ENCODE data around the gene SDCCAG8.

Gene SDCCAG8

GRCh38 chr1:243266231-243266630 lies 10.4 kb downstream of the SDCCAG8 start:
- TF ChIP-seq CTCF (IDR thresholded peaks at IDR 0.05; ENCODE audit: low read depth, low read length) = no peak
- DNase-seq = no peak
- H3K36me3 ChIP-seq = no peaks in the 10 kb centered on the region; the same call in none of the 2 replicates
- H3K9me3 ChIP-seq = no peaks in the 10 kb centered on the region; the same call in 1 of the 2 replicates
- no peaks in the 10 kb centered on the region for H3K27me3 ChIP-seq
- no peak overlapping the region for H3K4me3 ChIP-seq (ENCODE audit: low read depth, low read length)
- H3K4me1 ChIP-seq = peaks cover 23% of the 10 kb centered on the region

GRCh38 chr1:243267471-243267880 lies 11.6 kb downstream of the SDCCAG8 start:
- no peaks in the 10 kb centered on the region for H3K27me3 ChIP-seq
- TF ChIP-seq CTCF (IDR thresholded peaks at IDR 0.05; ENCODE audit: low read depth, low read length) = no peak
- no peaks in the 10 kb centered on the region; the same call in 1 of the 2 replicates for H3K9me3 ChIP-seq
- no peak overlapping the region for H3K4me3 ChIP-seq (ENCODE audit: low read depth, low read length)
- no peak for DNase-seq
- H3K36me3 ChIP-seq = no peaks in the 10 kb centered on the region; the same call in none of the 2 replicates
- peaks cover 23% of the 10 kb centered on the region for H3K4me1 ChIP-seq

GRCh38 chr1:243267914-243268653 lies 12.2 kb downstream of the SDCCAG8 start:
- Histone ChIP-seq H3K4me3 (ENCODE audit: low read depth, low read length) (no peak overlapping the region), H3K4me1 (peaks cover 23% of the 10 kb centered on the region), H3K36me3 (no peaks in the 10 kb centered on the region; the same call in none of the 2 replicates), H3K27me3 (no peaks in the 10 kb centered on the region), H3K9me3 (no peaks in the 10 kb centered on the region; the same call in 1 of the 2 replicates)
- no peak for DNase-seq
- no peak for TF ChIP-seq CTCF (IDR thresholded peaks at IDR 0.05; ENCODE audit: low read depth, low read length)

- TF ChIP-seq CTCF (IDR thresholded peaks at IDR 0.05; ENCODE audit: low read depth, low read length) = no peak
- Histone ChIP-seq H3K36me3 (no peaks in the 10 kb centered on the region; the same call in none of the 2 replicates), H3K27me3 (no peaks in the 10 kb centered on the region), H3K4me3 (ENCODE audit: low read depth, low read length) (no peak overlapping the region), H3K4me1 (peaks cover 21% of the 10 kb centered on the region), H3K9me3 (no peaks in the 10 kb centered on the region; the same call in 1 of the 2 replicates)
- DNase-seq = no peak
Observed at GRCh38 chr1:243268751-243269460, 13.1 kb downstream of the SDCCAG8 start.

GRCh38 chr1:243269461-243269801 lies 13.6 kb downstream of the SDCCAG8 start:
- TF ChIP-seq CTCF (IDR thresholded peaks at IDR 0.05; ENCODE audit: low read depth, low read length) = no peak

More at GRCh38 chr1:243269461-243269801, 13.6 kb downstream of the SDCCAG8 start:
- Histone ChIP-seq H3K9me3 (no peaks in the 10 kb centered on the region; the same call in 1 of the 2 replicates), H3K27me3 (no peaks in the 10 kb centered on the region), H3K4me3 (ENCODE audit: low read depth, low read length) (no peak overlapping the region), H3K4me1 (peaks cover 18% of the 10 kb centered on the region), H3K36me3 (no peaks in the 10 kb centered on the region; the same call in none of the 2 replicates)
- no peak for DNase-seq

Measured in BE2C (cell line).